Raji (cell line): Measurements from ENCODE around the gene ARHGEF7.

Experiments used
- POLR2A ChIP-seq: IDR thresholded peaks from 2 replicates; pipeline ENCODE4 v1.6.1; 2011; ENCODE audit warnings: low read depth, low read length, control low read depth; ENCODE audit not compliant: insufficient read depth

The ARHGEF7 gene

GRCh38 chr13:111099290-111099689 lies 15.8 kb upstream of the ARHGEF7 start:
- no peak for TF ChIP-seq POLR2A

- TF ChIP-seq POLR2A = no peak
Measured at GRCh38 chr13:111110054-111110453, 5.1 kb upstream of the ARHGEF7 start.

DNA sequence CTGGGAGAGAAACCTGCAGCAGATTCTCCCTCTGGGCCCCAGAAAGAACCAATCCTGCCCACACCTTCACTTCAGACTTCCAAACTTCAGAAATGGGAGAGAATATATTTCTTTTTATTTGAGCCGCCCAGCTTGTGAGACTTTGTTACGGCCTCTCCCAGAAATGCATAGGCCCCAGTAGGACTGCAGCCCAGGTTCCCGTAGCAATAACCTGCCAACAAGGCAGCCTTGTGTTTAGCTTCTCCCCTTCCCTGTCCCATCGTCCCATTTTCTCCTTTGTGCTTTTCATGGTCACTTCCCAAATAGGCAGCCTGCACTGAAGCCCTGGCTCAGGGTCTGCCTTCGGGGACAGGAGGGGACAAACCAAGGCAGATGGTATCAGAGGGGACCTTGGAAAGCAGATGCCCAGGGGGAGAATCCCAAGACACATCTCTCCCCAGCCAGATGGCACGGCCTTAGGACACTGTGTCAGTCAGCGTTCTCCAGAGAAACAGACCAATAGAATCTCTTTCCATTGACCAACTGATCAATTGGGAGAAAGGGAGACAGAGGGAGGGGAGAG lies 3.7 kb upstream of the ARHGEF7 start:
- TF ChIP-seq POLR2A = no peak

DNA sequence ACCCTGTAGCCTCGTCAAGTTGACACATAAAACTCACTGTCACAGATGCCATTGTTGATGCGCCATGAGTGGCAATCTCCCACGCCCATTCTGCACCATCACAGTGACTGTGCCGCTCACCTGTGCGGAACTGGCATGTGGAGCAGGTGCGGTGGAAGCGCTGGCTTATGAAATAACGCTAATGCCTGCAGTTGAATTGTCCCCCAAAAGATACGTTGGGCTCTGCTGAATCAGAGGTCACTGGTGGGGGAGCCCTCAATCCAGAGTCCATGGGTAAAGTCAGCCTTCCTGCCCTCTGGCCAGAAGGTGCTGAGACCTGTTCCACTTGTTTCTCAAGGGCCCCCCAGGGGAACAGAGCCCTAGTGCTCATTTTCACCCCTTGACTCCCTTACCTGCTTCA lies 2.9 kb upstream of the ARHGEF7 start:
- TF ChIP-seq POLR2A = no peak

GRCh38 chr13:111114362-111115060 lies 599 bp upstream of the ARHGEF7 start:
- TF ChIP-seq POLR2A = no peak

DNA sequence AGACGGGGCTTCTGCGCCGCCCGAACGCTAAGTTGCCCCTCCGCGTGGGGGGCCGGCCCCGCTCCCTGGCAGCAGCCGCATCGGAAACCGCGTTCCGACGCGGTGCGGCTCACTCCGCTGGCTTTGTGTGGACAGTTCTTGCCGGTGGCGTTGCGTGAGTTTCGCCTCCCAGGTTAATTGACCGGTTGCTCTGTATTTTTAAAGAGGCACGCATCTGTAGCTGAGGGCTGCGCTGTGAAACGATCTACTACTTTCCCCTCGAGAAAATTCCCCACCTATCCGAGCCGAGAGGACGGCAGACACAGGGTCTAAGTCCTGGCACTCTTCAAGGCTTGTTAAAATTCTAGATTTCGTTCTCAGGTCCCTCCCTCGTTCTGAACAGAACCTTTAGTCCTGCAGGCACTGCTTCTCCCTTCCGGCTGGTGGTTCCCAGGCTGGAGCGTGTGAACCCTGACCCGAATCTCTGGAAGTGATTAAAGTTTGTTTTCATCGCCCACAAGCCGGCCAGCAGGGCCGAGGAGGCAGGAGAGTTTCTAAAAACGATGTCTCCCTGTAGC lies 933 bp downstream of the ARHGEF7 start:
- no peak for TF ChIP-seq POLR2A

DNA sequence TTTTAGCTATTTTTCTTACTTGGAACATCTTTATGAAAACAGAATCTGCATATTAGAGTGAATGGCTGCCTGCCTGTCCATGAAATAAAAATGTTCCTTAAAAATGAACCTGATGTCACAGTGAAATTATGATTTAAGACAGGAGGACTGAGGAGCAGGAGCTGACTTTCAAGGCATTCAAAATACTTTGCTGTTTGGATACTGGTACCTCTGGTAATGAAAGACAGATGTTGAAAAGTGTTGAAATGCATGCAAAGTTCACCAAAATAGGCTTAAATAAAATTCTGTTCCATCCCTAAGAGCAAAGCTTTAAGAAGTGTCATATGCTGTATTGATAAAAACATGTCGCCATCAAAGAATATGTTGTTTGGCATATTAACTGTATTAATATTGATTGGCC lies 1.7 kb downstream of the ARHGEF7 start:
- no peak for TF ChIP-seq POLR2A

DNA sequence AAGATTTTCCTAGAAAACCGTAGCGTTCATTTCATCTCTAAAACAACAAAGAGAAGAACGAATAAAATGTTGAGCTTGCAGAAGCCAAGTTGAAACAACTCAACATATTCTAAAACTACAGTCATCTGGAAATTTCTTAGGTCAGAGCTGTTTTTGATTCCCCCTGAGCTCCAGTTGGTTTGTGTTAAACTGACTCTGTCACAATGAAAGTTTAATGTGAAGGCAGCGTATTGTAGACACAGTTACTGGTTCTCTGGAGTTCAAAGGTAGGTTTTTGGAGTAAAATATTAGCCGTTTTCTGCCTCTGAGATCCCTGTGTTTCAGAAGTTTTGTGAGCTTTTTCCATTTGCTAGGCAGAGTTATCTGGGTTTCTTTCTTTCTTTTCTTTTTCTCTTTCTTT lies 2.2 kb downstream of the ARHGEF7 start:
- TF ChIP-seq POLR2A = no peak

GRCh38 chr13:111117961-111118360 lies 2.9 kb downstream of the ARHGEF7 start:
- no peak for TF ChIP-seq POLR2A

DNA sequence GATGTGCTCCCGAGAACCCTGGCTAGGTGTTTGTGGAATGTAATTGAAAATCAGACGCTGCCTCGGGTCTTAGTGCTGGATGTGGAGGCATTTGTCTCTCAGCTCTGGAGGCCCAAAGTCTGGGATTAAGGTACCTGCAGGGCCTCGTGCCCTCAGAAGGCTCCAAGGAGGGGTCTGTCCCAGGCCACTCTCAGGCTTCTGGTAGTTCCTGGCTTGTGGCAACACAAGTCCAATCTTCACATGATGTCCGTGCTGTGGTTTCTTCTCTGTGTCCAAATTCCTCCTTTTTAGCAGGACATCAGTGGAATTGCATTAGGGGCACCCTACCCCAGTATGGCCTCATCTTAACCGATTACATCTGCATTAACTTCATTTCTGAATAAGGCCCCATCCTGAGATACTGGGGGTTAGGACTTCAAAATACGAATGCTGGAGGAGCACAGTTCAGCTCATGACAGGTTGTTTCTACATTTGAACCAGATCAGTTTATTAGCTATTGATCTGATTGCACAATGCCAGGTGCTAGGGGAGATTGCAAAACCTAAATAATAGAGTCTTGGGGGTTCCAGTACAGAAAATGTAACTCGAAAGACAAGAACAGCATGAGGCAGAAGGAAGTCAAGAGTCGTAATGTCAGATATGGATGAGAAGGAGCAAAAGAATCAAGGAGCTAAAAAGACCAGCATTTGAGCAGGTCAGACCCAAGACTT lies 3.9 kb downstream of the ARHGEF7 start:
- TF ChIP-seq POLR2A = no peak

DNA sequence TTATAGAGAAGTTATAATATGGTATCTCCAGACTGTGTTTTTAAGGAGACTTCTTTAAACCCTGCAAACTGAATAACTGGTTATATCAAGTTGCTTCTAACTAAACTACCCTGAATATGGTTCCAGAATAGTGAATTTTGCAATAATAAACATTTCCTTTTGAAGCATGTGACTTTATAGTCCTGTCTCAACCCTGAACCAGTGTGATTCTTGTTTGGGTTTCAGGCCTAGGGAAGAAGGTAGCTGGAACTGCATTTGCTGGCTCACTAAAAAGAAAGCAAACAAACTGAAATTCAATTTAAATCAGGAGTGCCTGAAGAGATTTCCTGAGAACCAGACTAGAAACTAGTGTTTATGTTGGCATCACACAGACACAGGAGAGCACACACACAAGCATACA lies 4.9 kb downstream of the ARHGEF7 start:
- no peak for TF ChIP-seq POLR2A

DNA sequence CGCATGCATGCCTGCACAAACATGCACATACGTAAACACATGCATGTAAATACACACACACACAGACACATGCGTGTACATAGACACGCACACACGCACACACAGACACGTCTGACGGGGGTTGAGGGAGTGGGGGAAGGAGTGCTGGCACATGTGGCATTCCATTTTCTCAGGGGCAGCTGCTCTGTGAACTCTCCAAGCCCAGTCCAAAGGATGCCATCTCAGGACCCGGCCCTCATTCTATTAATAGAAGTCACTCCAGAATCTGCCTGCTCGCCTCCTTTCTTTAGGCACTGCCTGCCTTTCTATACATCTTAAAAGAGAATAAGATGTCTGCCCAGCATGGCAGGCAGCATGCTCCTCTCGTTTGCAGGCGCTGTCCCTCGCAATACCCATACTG lies 5.3 kb downstream of the ARHGEF7 start:
- no peak for TF ChIP-seq POLR2A

DNA sequence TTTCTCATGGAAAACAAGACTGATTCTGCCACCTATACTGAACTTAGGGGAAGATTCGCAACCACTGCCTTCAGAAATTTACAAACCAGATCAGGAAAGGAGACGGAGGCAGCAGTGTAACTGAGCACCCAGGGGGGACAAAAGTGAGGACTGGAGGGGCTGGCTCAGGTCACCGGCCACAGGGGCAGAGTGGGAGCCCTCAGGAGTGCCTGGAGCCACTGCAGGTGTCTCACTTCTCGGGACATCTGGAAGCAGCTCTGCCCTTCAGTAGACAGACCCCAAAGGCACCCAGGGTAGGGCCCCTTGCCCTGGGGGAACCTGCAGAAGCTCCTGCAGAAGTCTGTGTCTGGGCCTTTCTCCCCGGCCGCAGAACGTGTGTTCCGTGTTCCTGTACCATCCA lies 5.8 kb downstream of the ARHGEF7 start:
- TF ChIP-seq POLR2A = no peak

DNA sequence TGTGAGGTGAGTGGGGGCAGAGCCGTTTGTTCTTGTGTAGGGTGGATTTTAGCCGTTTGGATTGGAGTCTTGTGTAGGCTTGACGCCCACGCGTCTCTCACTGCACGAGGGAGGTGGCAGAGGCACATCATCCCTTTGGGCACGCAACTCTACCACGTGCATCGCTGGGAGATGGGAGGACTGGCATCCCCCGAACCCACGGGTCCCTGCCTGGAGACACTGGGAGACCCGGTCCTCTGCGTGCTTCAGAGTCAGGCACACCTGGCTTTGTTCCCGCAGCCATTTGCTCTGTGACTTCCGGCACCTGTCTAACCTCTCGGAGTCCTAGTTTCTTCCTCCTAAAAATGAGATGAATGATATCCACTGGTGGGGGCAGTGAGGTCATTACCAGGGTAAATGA lies 6.4 kb downstream of the ARHGEF7 start:
- TF ChIP-seq POLR2A = no peak

GRCh38 chr13:111122056-111122455 lies 6.9 kb downstream of the ARHGEF7 start:
- TF ChIP-seq POLR2A = no peak

DNA sequence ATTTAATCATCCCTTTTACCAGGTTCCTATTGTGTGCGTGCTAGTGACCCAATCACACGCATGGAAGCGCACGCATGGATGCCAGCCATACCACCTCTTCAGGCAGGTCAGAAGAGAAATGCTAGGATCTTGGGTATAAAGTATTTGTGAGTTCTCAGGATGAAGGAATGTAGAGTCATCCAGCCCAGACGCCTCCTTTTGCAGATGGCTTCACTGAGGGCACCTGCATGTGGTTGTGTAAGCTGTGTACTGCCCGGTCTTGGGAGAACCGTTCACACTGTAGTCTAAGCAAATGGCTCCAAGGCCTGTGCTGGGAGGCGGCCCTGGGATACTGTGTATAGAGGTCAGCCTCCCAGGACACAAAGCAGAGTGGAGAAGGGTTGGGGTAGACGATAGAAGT lies 7.5 kb downstream of the ARHGEF7 start:
- no peak for TF ChIP-seq POLR2A
